Mesendoderm (in vitro differentiated cells): Measurements from ENCODE around the gene KRT81.
"Not testable (repeated sequence)": the region's sequence is repeated elsewhere in the genome, so short reads cannot be mapped to it uniquely, and the experiment has no call there.

Experiments
- DNase-seq: peaks from one replicate; pipeline ENCODE4 v3.0.0; 2013
- H2AK5ac ChIP-seq: 2 replicates; pipeline ENCODE4 v1.6.1; 2013; ENCODE audit warnings: low read length, inconsistent platforms
- H2BK120ac ChIP-seq: 2 replicates; pipeline ENCODE4 v1.6.1; 2013; ENCODE audit warnings: low read depth, mild to moderate bottlenecking, low read length, moderate library complexity, mixed read lengths
- H2BK15ac ChIP-seq: replicated peaks from 2 replicates; pipeline ENCODE4 v1.6.1; 2013; ENCODE audit warnings: low read depth, mild to moderate bottlenecking, moderate library complexity
- H2BK5ac ChIP-seq: 2 replicates; pipeline ENCODE4 v1.6.1; 2013; ENCODE audit warnings: low read length, inconsistent platforms
- H3K18ac ChIP-seq: 2 replicates; pipeline ENCODE4 v1.6.1; 2013; ENCODE audit warnings: mild to moderate bottlenecking, low read length, mixed read lengths
- H3K23ac ChIP-seq: one replicate; pipeline ENCODE4 v1.6.1; 2013; ENCODE audit warnings: low read length
- H3K27ac ChIP-seq: 2 replicates; pipeline ENCODE4 v1.5.1; 2013; ENCODE audit warnings: low read depth, mild to moderate bottlenecking, inconsistent platforms, low read length, moderate library complexity
- H3K27me3 ChIP-seq: 2 replicates; pipeline ENCODE4 v1.6.1; 2013; ENCODE audit warnings: low read length, control low read depth, mild to moderate bottlenecking, inconsistent platforms; ENCODE audit not compliant: insufficient read depth, poor library complexity
- H3K36me3 ChIP-seq: 2 replicates; pipeline ENCODE4 v1.6.1; 2013; ENCODE audit warnings: low read length, inconsistent platforms; ENCODE audit not compliant: control insufficient read depth, insufficient read depth
- H3K4ac ChIP-seq: one replicate; pipeline ENCODE4 v1.6.1; 2013; ENCODE audit warnings: low read depth, mild to moderate bottlenecking, low read length, moderate library complexity
- H3K4me1 ChIP-seq: 2 replicates; pipeline ENCODE4 v1.6.1; 2013; ENCODE audit warnings: low read depth, low read length, inconsistent platforms; ENCODE audit not compliant: control insufficient read depth
- H3K4me2 ChIP-seq: 2 replicates; pipeline ENCODE4 v1.6.1; 2013; ENCODE audit warnings: low read length
- H3K4me3 ChIP-seq: 2 replicates; pipeline ENCODE4 v1.5.1; 2013; ENCODE audit warnings: mild to moderate bottlenecking, low read length
- H3K56ac ChIP-seq: one replicate; pipeline ENCODE4 v1.6.1; 2013; ENCODE audit warnings: low read length
- H3K79me1 ChIP-seq: 2 replicates; pipeline ENCODE4 v1.6.1; 2013; ENCODE audit warnings: low read length, inconsistent platforms
- H3K79me2 ChIP-seq: 2 replicates; pipeline ENCODE4 v1.6.1; 2013; ENCODE audit warnings: mild to moderate bottlenecking, low read length; ENCODE audit not compliant: control insufficient read depth, insufficient read depth
- H3K9ac ChIP-seq: 2 replicates; pipeline ENCODE4 v1.6.1; 2013; ENCODE audit warnings: low read length, inconsistent platforms
- H4K5ac ChIP-seq: one replicate; pipeline ENCODE4 v1.6.1; 2013; ENCODE audit warnings: low read length
- H4K8ac ChIP-seq: one replicate; pipeline ENCODE4 v1.6.1; 2013; ENCODE audit warnings: low read depth, mild to moderate bottlenecking, control low read depth, low read length, moderate library complexity
- WGBS: extraction: QIAGEN DNeasy Blood & Tissue Kit; methylation state at CpG from one replicate; pipeline ENCODE4 v1.1.7; 2013; ENCODE audit warnings: low lambda C conversion rate, missing lambda C conversion rate; ENCODE audit not compliant: insufficient coverage; ENCODE audit errors: extremely low coverage; 5-methylcytosine and 5-hydroxymethylcytosine counted together

KRT81 gene

GRCh38 chr12:52306731-52307130 is 15.4 kb upstream of the KRT81 start:
- peaks cover 8% of the 10 kb centered on the region for H3K27me3 ChIP-seq
- no peak overlapping the region for H3K4me2 ChIP-seq
- no peak overlapping the region for H3K18ac ChIP-seq
- H3K27ac ChIP-seq: no peak overlapping the region
- no CpG with 5 or more reads among the region's 2 CpGs for WGBS
- H2BK15ac ChIP-seq: no peak overlapping the region
- H3K4ac ChIP-seq: no peak overlapping the region
- H3K4me3 ChIP-seq: no peak overlapping the region
- no peaks in the 10 kb centered on the region for H3K79me1 ChIP-seq
- H3K56ac ChIP-seq: no peak overlapping the region
- no peak overlapping the region for H3K9ac ChIP-seq
- no peak overlapping the region for H2BK120ac ChIP-seq
- no peak overlapping the region for H4K8ac ChIP-seq
- H2BK5ac ChIP-seq: no peak overlapping the region
- no peaks in the 10 kb centered on the region for H3K4me1 ChIP-seq
- DNase-seq: no peak
- no peaks in the 10 kb centered on the region for H3K79me2 ChIP-seq
- no peak overlapping the region for H3K23ac ChIP-seq
- no peak overlapping the region for H2AK5ac ChIP-seq
- H4K5ac ChIP-seq: no peak overlapping the region
- H3K36me3 ChIP-seq: no peaks in the 10 kb centered on the region

GRCh38 chr12:52305921-52306705 is 14.8 kb upstream of the KRT81 start:
- Histone ChIP-seq H3K56ac (no peak overlapping the region), H4K5ac (no peak overlapping the region), H2BK120ac (no peak overlapping the region), H3K4me2 (no peak overlapping the region), H3K4me3 (no peak overlapping the region), H2AK5ac (no peak overlapping the region), H2BK5ac (no peak overlapping the region), H2BK15ac (no peak overlapping the region), H3K79me1 (no peaks in the 10 kb centered on the region), H4K8ac (no peak overlapping the region), H3K9ac (no peak overlapping the region), H3K79me2 (no peaks in the 10 kb centered on the region), H3K18ac (no peak overlapping the region), H3K27me3 (peaks cover 8% of the 10 kb centered on the region), H3K4me1 (no peaks in the 10 kb centered on the region), H3K27ac (no peak overlapping the region), H3K36me3 (no peaks in the 10 kb centered on the region), H3K4ac (no peak overlapping the region), H3K23ac (no peak overlapping the region)
- DNase-seq: peak; percentile 20
- WGBS: no CpG with 5 or more reads among the region's 11 CpGs

- peak; percentile 49 for DNase-seq
- WGBS: no CpG with 5 or more reads among the region's 15 CpGs
- H4K8ac ChIP-seq, H2BK15ac ChIP-seq, H2BK120ac ChIP-seq, H3K4me3 ChIP-seq, H3K79me1 ChIP-seq, H2AK5ac ChIP-seq, H3K36me3 ChIP-seq, H3K27me3 ChIP-seq, H3K56ac ChIP-seq, H4K5ac ChIP-seq, H3K27ac ChIP-seq, H3K4me2 ChIP-seq, H3K4me1 ChIP-seq, H3K23ac ChIP-seq, H3K4ac ChIP-seq, H3K18ac ChIP-seq, H3K79me2 ChIP-seq, H2BK5ac ChIP-seq, H3K9ac ChIP-seq: not testable (repeated sequence)
These were observed 13.6 kb upstream of the KRT81 start for GRCh38 chr12:52304941-52305411.

GRCh38 chr12:52302242-52302914 is 11.0 kb upstream of the KRT81 start:
- not testable (repeated sequence) for H4K8ac ChIP-seq, DNase-seq, H3K27me3 ChIP-seq, H2AK5ac ChIP-seq, H3K9ac ChIP-seq, H3K79me2 ChIP-seq, H4K5ac ChIP-seq, H3K27ac ChIP-seq, H3K4me3 ChIP-seq, H3K36me3 ChIP-seq, H3K79me1 ChIP-seq, H3K4me1 ChIP-seq, H3K4ac ChIP-seq, H3K23ac ChIP-seq, H3K56ac ChIP-seq, H2BK120ac ChIP-seq, H3K18ac ChIP-seq, H2BK15ac ChIP-seq, H2BK5ac ChIP-seq, H3K4me2 ChIP-seq
- no CpG with 5 or more reads among the region's 5 CpGs for WGBS

- not testable (repeated sequence) for H3K4me1 ChIP-seq, H2BK15ac ChIP-seq, H2AK5ac ChIP-seq, H3K9ac ChIP-seq, DNase-seq, H3K18ac ChIP-seq, H2BK5ac ChIP-seq, H3K79me1 ChIP-seq, H3K36me3 ChIP-seq, H3K23ac ChIP-seq, H4K8ac ChIP-seq, H3K56ac ChIP-seq, H4K5ac ChIP-seq, H3K27ac ChIP-seq, H3K79me2 ChIP-seq, H2BK120ac ChIP-seq, H3K4me3 ChIP-seq, H3K27me3 ChIP-seq, H3K4ac ChIP-seq, H3K4me2 ChIP-seq
- no CpG with 5 or more reads among the region's 31 CpGs for WGBS
These were observed 10.4 kb upstream of the KRT81 start for GRCh38 chr12:52301721-52302120.
